Measurements from ENCODE around the gene NOP9. TPM values are rescaled to one million over a fixed set of nuclear protein-coding genes. Genes with fewer than 3 reads are reported as not detected.

The NOP9 gene
- total RNA-seq, 1 donor from 2014 or later = 21.4 TPM

GRCh38 chr14:24340606-24341005 is 41.0 kb downstream of the NOP9 start:
- Histone ChIP-seq H3K27ac (no peak overlapping the region), H3K27me3 (peaks cover 2% of the 10 kb centered on the region), H3K36me3 (no peaks in the 10 kb centered on the region), H3K4me1 (peaks cover 19% of the 10 kb centered on the region), H3K9me3 (no peaks in the 10 kb centered on the region), H3K4me3 (no peak overlapping the region)
- intact Hi-C loops (cut with DNase I) = no loop called here
- TF ChIP-seq, protein P1, sequence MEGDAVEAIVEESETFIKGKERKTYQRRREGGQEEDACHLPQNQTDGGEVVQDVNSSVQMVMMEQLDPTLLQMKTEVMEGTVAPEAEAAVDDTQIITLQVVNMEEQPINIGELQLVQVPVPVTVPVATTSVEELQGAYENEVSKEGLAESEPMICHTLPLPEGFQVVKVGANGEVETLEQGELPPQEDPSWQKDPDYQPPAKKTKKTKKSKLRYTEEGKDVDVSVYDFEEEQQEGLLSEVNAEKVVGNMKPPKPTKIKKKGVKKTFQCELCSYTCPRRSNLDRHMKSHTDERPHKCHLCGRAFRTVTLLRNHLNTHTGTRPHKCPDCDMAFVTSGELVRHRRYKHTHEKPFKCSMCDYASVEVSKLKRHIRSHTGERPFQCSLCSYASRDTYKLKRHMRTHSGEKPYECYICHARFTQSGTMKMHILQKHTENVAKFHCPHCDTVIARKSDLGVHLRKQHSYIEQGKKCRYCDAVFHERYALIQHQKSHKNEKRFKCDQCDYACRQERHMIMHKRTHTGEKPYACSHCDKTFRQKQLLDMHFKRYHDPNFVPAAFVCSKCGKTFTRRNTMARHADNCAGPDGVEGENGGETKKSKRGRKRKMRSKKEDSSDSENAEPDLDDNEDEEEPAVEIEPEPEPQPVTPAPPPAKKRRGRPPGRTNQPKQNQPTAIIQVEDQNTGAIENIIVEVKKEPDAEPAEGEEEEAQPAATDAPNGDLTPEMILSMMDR (IDR thresholded peaks at IDR 0.05) = no peak
- no peak for DNase-seq
- no peak for ATAC-seq

DNA sequence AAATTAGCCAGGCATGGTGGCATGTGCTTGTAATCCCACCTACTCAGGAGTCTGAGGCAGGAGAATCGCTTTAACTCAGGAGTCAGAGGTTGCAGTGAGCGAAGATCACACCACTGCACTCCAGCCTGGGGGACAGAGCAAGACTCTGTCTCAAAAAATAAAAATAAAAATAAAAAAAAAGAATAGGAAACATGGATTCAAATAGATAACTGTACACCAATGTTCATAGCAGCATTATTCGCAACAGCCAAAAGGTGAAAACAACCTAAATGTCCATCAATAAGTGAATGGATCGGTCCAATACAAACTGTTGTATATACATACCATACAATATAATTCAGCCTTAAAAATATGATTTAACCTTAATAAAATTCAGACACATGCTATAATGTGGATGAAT is 43.2 kb downstream of the NOP9 start:
- DNase-seq (no peak), ATAC-seq (no peak)
- Histone ChIP-seq H3K36me3 (no peaks in the 10 kb centered on the region), H3K4me1 (peaks cover 12% of the 10 kb centered on the region), H3K4me3 (no peak overlapping the region), H3K27ac (no peak overlapping the region), H3K9me3 (no peaks in the 10 kb centered on the region), H3K27me3 (no peaks in the 10 kb centered on the region)
- TF ChIP-seq, protein P1 (IDR thresholded peaks at IDR 0.05) = no peak
- intact Hi-C loops (cut with DNase I) = no loop called here

DNA sequence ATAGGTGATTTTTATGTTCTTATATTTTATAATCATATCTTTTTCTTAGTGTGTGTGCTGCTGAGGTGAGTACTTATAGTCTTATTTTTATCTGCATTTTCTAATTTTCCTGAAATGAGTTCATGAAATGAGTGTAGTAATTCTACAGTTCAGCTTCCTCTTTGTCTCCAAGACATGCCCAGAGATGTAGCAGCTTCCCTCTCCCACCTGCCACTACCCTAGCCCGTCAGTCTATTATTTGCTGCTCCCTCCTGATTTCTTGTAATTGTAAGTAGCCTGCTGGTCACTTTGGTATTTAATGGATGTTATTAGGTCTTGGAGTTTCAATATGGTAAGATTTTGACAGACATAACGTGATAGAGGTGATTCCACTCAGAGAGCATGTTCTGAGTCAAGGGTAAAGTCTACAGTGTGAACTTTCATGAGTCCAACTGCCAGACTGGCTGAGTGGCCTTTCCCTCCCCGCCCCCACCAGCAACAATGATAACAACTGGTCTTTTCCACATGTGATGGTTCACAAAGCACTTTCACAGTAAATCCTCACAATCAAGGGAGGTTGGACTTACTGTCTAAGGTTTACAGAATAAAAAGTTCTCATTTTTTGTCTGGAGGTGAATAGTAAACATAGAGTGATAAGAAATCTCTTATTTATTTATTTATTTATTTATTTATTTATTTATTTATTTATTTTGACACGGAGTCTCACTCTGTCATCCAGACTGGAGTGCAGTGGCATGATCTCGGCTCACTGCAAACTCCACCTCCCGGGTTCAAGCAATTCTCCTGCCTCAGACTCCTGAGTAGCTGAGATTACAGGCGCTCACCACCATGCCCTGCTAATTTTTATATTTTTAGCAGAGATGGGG is 44.4 kb downstream of the NOP9 start:
- Histone ChIP-seq H3K27ac (no peak overlapping the region), H3K36me3 (no peaks in the 10 kb centered on the region), H3K4me3 (no peak overlapping the region), H3K27me3 (no peaks in the 10 kb centered on the region), H3K9me3 (no peaks in the 10 kb centered on the region), H3K4me1 (peaks cover 3% of the 10 kb centered on the region)
- no peak for ATAC-seq
- TF ChIP-seq, protein P1 (IDR thresholded peaks at IDR 0.05) = no peak
- intact Hi-C loops (cut with DNase I) = no loop called here
- no peak for DNase-seq

GRCh38 chr14:24347134-24347533 is 47.5 kb downstream of the NOP9 start:
- no peak for ATAC-seq
- Histone ChIP-seq H3K36me3 (no peaks in the 10 kb centered on the region), H3K27me3 (no peaks in the 10 kb centered on the region), H3K9me3 (no peaks in the 10 kb centered on the region), H3K27ac (no peak overlapping the region), H3K4me1 (peaks cover 6% of the 10 kb centered on the region), H3K4me3 (no peak overlapping the region)
- intact Hi-C loops (cut with DNase I) = no loop called here
- no peak for DNase-seq
- TF ChIP-seq, protein P1 (IDR thresholded peaks at IDR 0.05) = no peak

DNA sequence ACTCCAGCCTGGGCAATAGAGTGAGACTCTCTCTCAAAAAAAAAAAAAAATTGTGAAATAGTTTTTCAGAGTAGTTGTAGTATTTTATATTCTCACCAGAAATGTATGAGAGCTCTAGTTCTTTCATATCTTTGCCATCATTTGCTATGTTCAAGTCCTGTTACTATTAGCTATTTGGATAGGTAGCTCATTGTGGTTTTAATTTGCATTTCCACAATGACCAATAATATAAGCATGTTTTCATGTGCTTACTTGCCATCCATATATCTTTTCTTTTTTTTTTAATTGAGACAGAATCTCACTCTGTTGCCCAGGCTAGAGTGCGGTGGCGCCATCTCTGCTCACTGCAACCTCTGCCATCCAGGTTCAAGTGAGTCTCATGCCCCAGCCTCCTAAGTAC is 48.5 kb downstream of the NOP9 start:
- TF ChIP-seq, protein P1 (IDR thresholded peaks at IDR 0.05) = no peak
- no peaks in the 10 kb centered on the region for H3K27me3 ChIP-seq
- ATAC-seq (no peak), DNase-seq (no peak)
- H3K36me3 ChIP-seq = no peaks in the 10 kb centered on the region
- peaks cover 6% of the 10 kb centered on the region for H3K4me1 ChIP-seq
- no peaks in the 10 kb centered on the region for H3K9me3 ChIP-seq
- intact Hi-C loops (cut with DNase I) = no loop called here
- H3K27ac ChIP-seq = no peak overlapping the region
- H3K4me3 ChIP-seq = no peak overlapping the region
